Measurements from ENCODE around the gene LPIN1.

Gene LPIN1

GRCh38 chr2:11738589-11739436 lies 7.6 kb upstream of the LPIN1 start:
- TF ChIP-seq SIN3A (IDR thresholded peaks at IDR 0.05; ENCODE audit: borderline replicate concordance, insufficient read depth, low read length): no peak
- no peak for TF ChIP-seq TAF1 (IDR thresholded peaks at IDR 0.05; ENCODE audit: borderline replicate concordance, insufficient read depth, low read length)
- no peak for TF ChIP-seq POLR2AphosphoS5 (IDR thresholded peaks at IDR 0.05; ENCODE audit: low read depth, low read length)
- no peak for TF ChIP-seq REST (IDR thresholded peaks at IDR 0.05; ENCODE audit: insufficient read depth in 1 of 2, low read depth in 2 of 2, low read length in 2 of 2)
- TF ChIP-seq FOXP2 (optimal IDR thresholded peaks at IDR 0.05; ENCODE audit: borderline replicate concordance, extremely low read depth, extremely low read length, insufficient read depth): no peak

- TF ChIP-seq REST (IDR thresholded peaks at IDR 0.05; ENCODE audit: insufficient read depth in 1 of 2, low read depth in 2 of 2, low read length in 2 of 2) (no peak), TAF1 (IDR thresholded peaks at IDR 0.05; ENCODE audit: borderline replicate concordance, insufficient read depth, low read length) (no peak), FOXP2 (optimal IDR thresholded peaks at IDR 0.05; ENCODE audit: borderline replicate concordance, extremely low read depth, extremely low read length, insufficient read depth) (no peak), SIN3A (IDR thresholded peaks at IDR 0.05; ENCODE audit: borderline replicate concordance, insufficient read depth, low read length) (no peak), POLR2AphosphoS5 (IDR thresholded peaks at IDR 0.05; ENCODE audit: low read depth, low read length) (no peak)
Measured at GRCh38 chr2:11740723-11741122, 5.7 kb upstream of the LPIN1 start.

- TF ChIP-seq POLR2AphosphoS5 (IDR thresholded peaks at IDR 0.05; ENCODE audit: low read depth, low read length) (no peak), TAF1 (IDR thresholded peaks at IDR 0.05; ENCODE audit: borderline replicate concordance, insufficient read depth, low read length) (no peak), SIN3A (IDR thresholded peaks at IDR 0.05; ENCODE audit: borderline replicate concordance, insufficient read depth, low read length) (no peak), FOXP2 (optimal IDR thresholded peaks at IDR 0.05; ENCODE audit: borderline replicate concordance, extremely low read depth, extremely low read length, insufficient read depth) (no peak), REST (IDR thresholded peaks at IDR 0.05; ENCODE audit: insufficient read depth in 1 of 2, low read depth in 2 of 2, low read length in 2 of 2) (no peak)
Measured at GRCh38 chr2:11742317-11742701, 4.1 kb upstream of the LPIN1 start.

GRCh38 chr2:11742702-11743357 lies 3.6 kb upstream of the LPIN1 start:
- TF ChIP-seq FOXP2 (optimal IDR thresholded peaks at IDR 0.05; ENCODE audit: borderline replicate concordance, extremely low read depth, extremely low read length, insufficient read depth) (no peak), REST (IDR thresholded peaks at IDR 0.05; ENCODE audit: insufficient read depth in 1 of 2, low read depth in 2 of 2, low read length in 2 of 2) (no peak), SIN3A (IDR thresholded peaks at IDR 0.05; ENCODE audit: borderline replicate concordance, insufficient read depth, low read length) (no peak), POLR2AphosphoS5 (IDR thresholded peaks at IDR 0.05; ENCODE audit: low read depth, low read length) (no peak), TAF1 (IDR thresholded peaks at IDR 0.05; ENCODE audit: borderline replicate concordance, insufficient read depth, low read length) (no peak)
